GM10248 (cell line): Measurements from ENCODE around the gene PPEF1.
"Not testable (repeated sequence)": the region's sequence is repeated elsewhere in the genome, so short reads cannot be mapped to it uniquely, and the experiment has no call there.

ENCODE experiments used
- CTCF ChIA-PET: fragments of 300-600 bp; sonication (Branson Sonifier 250); formaldehyde crosslinking; extraction: SDS; loops from one replicate; lab custom pipeline; 2021; ENCODE audit warnings: antibody characterized with exemption; lab: Yijun Ruan, JAX
- POLR2A ChIA-PET: fragments of 350-650 bp; sonication (Branson Sonifier 250); formaldehyde crosslinking; extraction: SDS; loops from one replicate; lab custom pipeline; 2020; ENCODE audit warnings: antibody characterized with exemption; lab: Yijun Ruan, JAX
- DNase-seq: peaks from one replicate; pipeline ENCODE4 v3.0.0; 2012; ENCODE audit errors: extremely low spot score
- CTCF ChIP-seq: IDR thresholded peaks from 2 replicates; pipeline ENCODE4 v1.5.1; 2012; ENCODE audit warnings: mild to moderate bottlenecking, low read depth; ENCODE audit errors: extremely low read depth, missing control alignments, control extremely low read depth

Gene PPEF1

GRCh38 chrX:18722500-18723071 lies 15.1 kb downstream of the PPEF1 start:
- TF ChIP-seq CTCF = no peak
- ChIA-PET POLR2A (no interaction called here), CTCF (interaction anchor here (1.1 kb wide), 1 partner anchor 11 kb away, joined by 3 read pairs; no protein-coding TSS in a partner anchor)
- no peak for DNase-seq

- ChIA-PET POLR2A (no interaction called here), CTCF (interaction anchor here (1.1 to 1.2 kb wide), 2 partner anchors 11 to 117 kb away, joined by 3 read pairs; no protein-coding TSS in a partner anchor)
- no peak for TF ChIP-seq CTCF
- no peak for DNase-seq
Measured at GRCh38 chrX:18725310-18725943, 18.0 kb downstream of the PPEF1 start.

- TF ChIP-seq CTCF = no peak
- no peak for DNase-seq
- ChIA-PET CTCF (interaction anchor here (1.5 kb wide), 1 partner anchor 11 kb away, joined by 3 read pairs; no protein-coding TSS in a partner anchor), POLR2A (no interaction called here)
Measured at GRCh38 chrX:18733287-18733686, 25.8 kb downstream of the PPEF1 start.

GRCh38 chrX:18739609-18740008 lies 32.2 kb downstream of the PPEF1 start:
- POLR2A ChIA-PET, DNase-seq, CTCF ChIA-PET: not testable (repeated sequence)

GRCh38 chrX:18748499-18748898 lies 41.1 kb downstream of the PPEF1 start:
- TF ChIP-seq CTCF = no peak
- ChIA-PET CTCF (interaction anchor here (1.3 kb wide), 1 partner anchor 57 kb away, joined by 3 read pairs; no protein-coding TSS in a partner anchor), POLR2A (no interaction called here)
- no peak for DNase-seq

GRCh38 chrX:18753631-18754030 lies 46.2 kb downstream of the PPEF1 start:
- ChIA-PET CTCF (no interaction called here), POLR2A (no interaction called here)
- no peak for DNase-seq
- TF ChIP-seq CTCF = no peak

- DNase-seq = no peak
- POLR2A ChIA-PET = no interaction called here
Measured at GRCh38 chrX:18755651-18756050, 48.2 kb downstream of the PPEF1 start.

More at GRCh38 chrX:18755651-18756050, 48.2 kb downstream of the PPEF1 start:
- TF ChIP-seq CTCF = no peak
- CTCF ChIA-PET = no interaction called here
